ENCODE results near the gene PACS2.

GRCh38 chr14:105348169-105348944 lies 33.8 kb downstream of the PACS2 start:
- TF ChIP-seq POLR2A (IDR thresholded peaks at IDR 0.05) (no peak), CTCF (IDR thresholded peaks at IDR 0.05) (no peak)

Data from prostate gland (tissue), 2 donors.